Measurements from ENCODE around the gene GALNT18.

The GALNT18 gene

GRCh38 chr11:11622772-11623171 lies 967 bp upstream of the GALNT18 start:
- no peak for DNase-seq

DNA sequence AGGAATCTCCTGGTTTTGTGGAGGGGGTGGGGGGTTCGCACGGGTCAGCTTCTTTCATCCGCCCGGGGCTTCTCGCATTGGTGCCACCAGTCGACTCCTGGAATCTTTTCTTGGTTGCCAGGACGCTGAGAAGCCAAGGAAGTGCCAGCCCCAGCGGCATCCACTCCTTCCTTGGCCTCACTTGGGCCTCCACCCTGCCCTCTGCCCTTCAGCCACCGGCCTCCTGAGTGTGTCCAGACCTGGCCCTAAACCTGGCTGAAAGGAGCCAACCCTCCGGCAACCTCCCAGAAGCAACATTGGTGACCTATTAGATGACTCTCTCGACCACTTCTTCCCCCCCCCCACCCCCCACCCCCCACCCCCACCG lies 518 bp upstream of the GALNT18 start:
- DNase-seq = no peak

- no peak for DNase-seq
Observed at GRCh38 chr11:11620921-11621572, 758 bp downstream of the GALNT18 start.

DNA sequence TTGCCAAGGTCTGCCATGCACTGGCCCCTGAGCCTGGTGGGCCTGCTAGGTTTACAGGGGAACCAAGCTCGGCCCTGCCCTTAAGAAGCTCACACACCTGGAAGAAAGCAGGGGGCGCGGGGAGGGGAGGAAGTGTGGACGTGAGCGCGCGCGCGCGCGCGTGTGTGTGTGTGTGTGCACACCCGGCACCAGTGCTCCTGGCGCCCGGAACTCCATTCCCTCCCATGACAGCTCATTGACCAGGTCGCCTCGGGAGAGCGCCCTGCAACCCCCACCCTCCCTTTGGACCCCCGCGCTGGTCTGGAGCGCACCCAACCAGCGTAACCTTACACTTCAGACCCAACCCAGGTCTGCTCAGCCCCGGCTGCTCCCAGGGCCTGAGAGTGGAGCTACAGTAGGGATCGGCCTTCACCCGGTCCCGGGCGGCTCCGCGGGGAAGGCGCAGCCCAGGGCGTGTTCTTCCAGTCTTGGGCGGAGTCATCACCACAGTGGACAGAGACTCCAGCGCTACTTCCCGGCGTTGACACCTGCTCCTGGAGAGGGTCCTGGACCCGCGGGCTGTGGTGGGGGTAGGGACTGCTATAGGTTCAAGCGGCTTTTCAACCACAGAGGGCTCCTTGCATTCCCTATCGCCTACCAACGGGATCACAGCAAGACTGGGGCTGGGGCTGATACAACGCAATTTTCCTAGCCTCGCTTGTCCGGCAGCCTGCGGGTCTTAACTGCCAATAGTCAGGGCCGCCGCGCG lies 1.5 kb downstream of the GALNT18 start:
- no peak for DNase-seq

DNA sequence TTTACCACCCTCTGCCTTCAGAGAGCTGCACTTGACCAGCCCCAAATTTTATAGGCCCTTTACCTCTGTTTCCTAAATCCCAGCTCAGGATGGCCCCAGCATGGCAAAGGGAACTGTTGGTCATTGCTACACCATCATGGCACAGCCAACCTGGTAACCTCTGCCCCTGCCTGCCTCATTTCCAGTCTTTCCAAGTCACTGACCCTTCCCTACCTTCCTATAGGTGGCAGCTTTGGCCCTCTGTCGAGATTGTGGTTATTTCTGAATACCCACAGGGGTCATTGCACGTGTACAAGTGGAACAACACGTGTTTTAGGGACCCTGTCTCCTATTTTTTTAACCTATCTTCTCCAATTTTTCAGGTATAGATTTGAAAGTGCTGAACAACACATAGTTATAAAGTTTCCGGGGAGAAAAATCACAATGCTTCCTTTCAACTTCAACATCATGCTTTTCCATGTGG lies 2.8 kb downstream of the GALNT18 start:
- DNase-seq = peak; percentile 9

GRCh38 chr11:11615086-11615485 lies 6.7 kb downstream of the GALNT18 start:
- DNase-seq = no peak

DNA sequence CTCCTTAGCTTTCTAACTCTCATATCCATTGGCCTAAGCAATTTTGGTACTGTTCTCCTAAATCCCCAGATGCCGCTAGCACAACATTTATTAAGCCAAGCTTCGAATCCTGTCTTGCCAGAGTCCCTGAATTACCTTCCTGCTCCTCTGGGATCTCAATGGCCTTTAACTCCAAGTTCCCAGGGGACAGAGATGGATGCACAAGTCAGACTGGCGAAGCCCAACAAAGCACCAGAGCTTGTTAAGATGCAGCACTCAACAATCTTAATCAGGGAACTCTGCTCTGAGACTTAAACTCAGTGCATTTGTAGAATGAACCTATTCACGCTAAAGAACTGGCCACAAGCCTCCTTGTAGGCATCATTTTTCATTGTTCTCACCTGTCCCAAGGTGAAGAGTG lies 9.4 kb downstream of the GALNT18 start:
- DNase-seq = no peak

DNA sequence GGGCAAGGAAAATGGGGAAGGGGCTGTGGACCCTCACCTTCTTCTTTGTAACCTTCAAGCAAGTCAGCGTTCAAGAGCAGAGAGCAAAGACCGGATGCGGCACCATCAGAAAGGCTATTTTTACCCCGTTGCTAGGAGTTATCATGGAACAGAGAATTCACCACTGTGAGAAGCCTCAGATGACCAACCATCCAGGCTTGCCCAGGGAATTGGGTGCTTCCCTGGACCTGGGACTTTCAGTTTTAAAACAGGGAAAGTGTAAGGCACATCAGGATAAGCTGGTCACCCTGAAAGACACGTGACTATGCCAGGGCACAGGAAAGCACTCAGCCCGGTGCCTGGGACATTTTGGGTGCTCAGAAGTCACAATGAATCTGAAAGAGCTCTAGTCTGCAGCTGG lies 10.4 kb downstream of the GALNT18 start:
- DNase-seq = no peak

- DNase-seq = peak; percentile 59
Observed at GRCh38 chr11:11608783-11609232, 13.0 kb downstream of the GALNT18 start.

- peak; percentile 48 for DNase-seq
Observed at GRCh38 chr11:11607772-11608171, 14.0 kb downstream of the GALNT18 start.

- no peak for DNase-seq
Observed at GRCh38 chr11:11605821-11606450, 15.9 kb downstream of the GALNT18 start.

DNA sequence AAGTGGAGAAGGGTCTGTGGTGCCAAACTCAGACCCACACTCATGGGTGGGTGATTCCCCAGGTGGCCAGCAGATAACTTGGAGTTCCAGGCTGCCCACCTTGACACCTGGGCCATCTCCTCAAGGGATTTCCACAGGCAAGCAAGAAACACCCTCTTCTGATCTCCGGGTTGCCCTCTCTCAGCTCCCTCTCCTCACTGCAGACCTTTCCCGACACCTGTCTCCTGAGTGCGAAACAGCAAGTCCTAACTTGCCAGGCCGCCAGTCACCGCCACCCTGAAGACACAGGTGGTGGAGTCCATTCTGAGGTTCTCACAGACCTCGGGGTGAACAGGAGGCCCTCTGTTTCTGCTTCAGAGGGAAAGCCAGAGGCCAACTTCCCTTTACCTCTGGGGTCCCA lies 16.6 kb downstream of the GALNT18 start:
- no peak for DNase-seq

- DNase-seq = no peak
Observed at GRCh38 chr11:11604370-11604990, 17.3 kb downstream of the GALNT18 start.

DNA sequence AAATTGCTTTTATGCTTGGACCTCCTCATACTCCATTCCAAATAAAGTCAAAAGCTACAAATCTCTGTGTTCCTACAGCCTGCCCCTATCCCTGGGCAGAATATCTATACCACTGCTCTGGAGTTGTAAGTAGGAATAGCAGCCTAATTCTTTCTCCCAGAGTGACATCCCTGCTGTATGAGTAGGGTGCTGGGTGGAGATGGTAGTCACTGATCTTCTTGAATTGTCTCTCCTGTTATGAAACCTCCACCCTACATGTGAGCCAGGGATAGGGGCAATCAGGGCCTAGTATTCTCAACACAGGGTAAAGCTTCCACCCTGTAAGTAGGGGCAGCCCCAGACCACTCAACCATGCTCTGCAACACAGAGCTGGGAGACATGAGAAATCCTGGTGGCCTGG lies 19.8 kb downstream of the GALNT18 start:
- DNase-seq = no peak

GRCh38 chr11:11600288-11600687 lies 21.5 kb downstream of the GALNT18 start:
- DNase-seq = no peak

DNA sequence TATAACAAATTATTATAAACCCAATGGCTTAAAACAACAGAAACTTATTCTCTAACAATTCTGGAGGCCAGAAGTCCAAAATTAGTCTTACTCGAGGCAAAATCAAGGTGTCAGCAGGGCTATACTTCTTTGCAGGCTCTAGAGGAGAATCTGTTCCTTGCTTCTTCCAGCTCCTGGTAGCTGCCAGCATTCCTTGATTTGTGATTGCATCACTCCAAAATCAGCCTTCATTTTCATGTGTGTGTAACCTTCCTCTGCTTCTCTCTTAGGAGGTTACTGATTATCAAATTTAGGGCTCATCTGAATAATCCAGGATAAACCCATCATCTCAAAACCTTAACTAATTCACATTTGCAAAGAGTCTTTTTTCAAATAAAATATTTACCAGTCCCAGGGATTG lies 23.6 kb downstream of the GALNT18 start:
- no peak for DNase-seq

DNA sequence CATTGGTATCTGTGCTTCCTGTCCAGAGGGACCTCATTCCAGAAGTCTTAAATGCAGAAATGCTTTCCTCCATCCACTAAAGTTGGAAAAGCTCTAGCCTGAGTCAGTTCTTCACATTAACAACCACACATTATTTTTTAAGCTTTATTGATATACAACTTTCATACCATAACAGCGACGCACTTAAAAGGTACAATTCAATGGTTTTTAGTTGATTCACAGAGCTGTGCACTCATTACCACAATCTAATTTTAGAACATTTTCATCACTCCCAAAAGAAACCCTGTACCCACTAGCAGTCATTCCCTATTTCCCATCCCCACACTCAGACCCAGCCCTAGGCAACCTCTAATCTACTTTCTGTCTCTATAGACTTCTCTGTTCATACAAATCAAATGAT lies 27.6 kb downstream of the GALNT18 start:
- DNase-seq = no peak

GRCh38 chr11:11592146-11592684 lies 29.6 kb downstream of the GALNT18 start:
- no peak for DNase-seq

GRCh38 chr11:11589437-11589836 lies 32.4 kb downstream of the GALNT18 start:
- no peak for DNase-seq

- DNase-seq = no peak
Observed at GRCh38 chr11:11588891-11589290, 32.9 kb downstream of the GALNT18 start.

GRCh38 chr11:11588243-11588642 lies 33.6 kb downstream of the GALNT18 start:
- DNase-seq = no peak

DNA sequence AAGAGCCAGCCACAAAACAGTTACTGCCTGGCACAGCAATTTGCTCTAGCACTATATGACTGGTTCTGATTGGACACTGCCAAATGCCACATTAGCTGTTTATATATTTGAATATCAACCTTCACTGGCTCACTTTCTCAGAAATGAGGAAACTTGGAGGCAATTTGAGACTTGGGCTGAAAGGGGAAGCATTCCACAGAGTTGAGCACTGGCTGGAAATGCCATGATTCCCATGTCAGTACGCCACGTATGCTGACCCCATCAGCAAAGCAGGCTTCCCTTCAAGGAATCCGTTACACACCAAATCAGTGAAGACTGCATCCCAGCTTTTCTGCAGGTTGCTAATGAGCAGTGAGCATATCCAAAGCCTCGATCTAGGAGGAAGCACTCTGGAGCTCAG lies 34.7 kb downstream of the GALNT18 start:
- no peak for DNase-seq

- no peak for DNase-seq
Observed at GRCh38 chr11:11586465-11586864, 35.3 kb downstream of the GALNT18 start.

Measured in kidney glomerular epithelial cell (primary cell).